SJSA1 (cell line): ENCODE results near the gene SEPTIN6. TPM values are rescaled to one million over a fixed set of nuclear protein-coding genes. Genes with fewer than 3 reads are reported as not detected.
A peak's percentile ranks its signal among the peaks of the same experiment; 100 is the strongest.

Experiments
- DNase-seq, 2 experiments: peaks; one replicate each; pipeline ENCODE4 v3.0.0-alpha.2; 2015 to 2020; ENCODE audit warnings: low spot score in 2 of 2, low read depth in 1 of 2
- H3K27ac ChIP-seq: fragments of 250-450 bp; sonication (Bioruptor Pico); 2 replicates; pipeline ENCODE4 v1.5.1; 2020; ENCODE audit warnings: mild to moderate bottlenecking, moderate library complexity
- H3K27me3 ChIP-seq: fragments of 250-450 bp; sonication (Bioruptor Pico); replicated peaks from 2 replicates; pipeline ENCODE4 v1.5.1; 2020; ENCODE audit warnings: mild to moderate bottlenecking, moderate library complexity
- H3K36me3 ChIP-seq: fragments of 250-450 bp; sonication (Bioruptor Pico); 2 replicates; pipeline ENCODE4 v1.5.1; 2020; ENCODE audit warnings: mild to moderate bottlenecking
- H3K4me1 ChIP-seq: fragments of 250-450 bp; sonication (Bioruptor Pico); replicated peaks from 2 replicates; pipeline ENCODE4 v1.6.1; 2021; ENCODE audit warnings: mild to moderate bottlenecking
- H3K4me3 ChIP-seq: fragments of 250-450 bp; sonication (Bioruptor Pico); 2 replicates; pipeline ENCODE4 v1.5.1; 2020; ENCODE audit warnings: mild to moderate bottlenecking
- H3K9me3 ChIP-seq: fragments of 250-450 bp; sonication (Bioruptor Pico); replicated peaks from 2 replicates; pipeline ENCODE4 v1.5.1; 2020; ENCODE audit warnings: mild to moderate bottlenecking
- total RNA-seq: library from RNA; depleted of rRNA; stranded (reverse); fragments of >200 nt; shearing (Covaris generic); gene quantifications from 2 replicates; pipeline ENCODE4 v1.2.3, GENCODE V29; 2014; rRNA removed

Gene SEPTIN6
- 12.9 and 21.2 TPM in 2 replicates for total RNA-seq

- H3K27me3 ChIP-seq, result no peaks in the 10 kb centered on the region
- H3K9me3 ChIP-seq, result no peaks in the 10 kb centered on the region
- H3K36me3 ChIP-seq, result no peaks in the 10 kb centered on the region
- H3K27ac ChIP-seq, result peak within 1 kb of the TSS; percentile 71
- peaks cover 4% of the 10 kb centered on the region; the same call in 1 of the 2 replicates for H3K4me1 ChIP-seq
- DNase-seq, result peak; percentile 70 to 74
- H3K4me3 ChIP-seq, result peak within 1 kb of the TSS; percentile 63
These were observed at the start of gene SEPTIN6 for GRCh38 chrX:119693040-119693995. Gene SEPTIN6 (minus strand): TSS chrX:119693168. CDS start chrX:119693105, 63 bp downstream.

- H3K36me3 ChIP-seq, result no peaks in the 10 kb centered on the region
- no peaks in the 10 kb centered on the region for H3K9me3 ChIP-seq
- H3K4me1 ChIP-seq, result no peaks in the 10 kb centered on the region
- DNase-seq, result no peak
- no peak overlapping the region for H3K4me3 ChIP-seq
- H3K27ac ChIP-seq, result no peak overlapping the region
- no peaks in the 10 kb centered on the region for H3K27me3 ChIP-seq
These were observed 45.8 kb upstream of the SEPTIN6 start for GRCh38 chrX:119738742-119739141.

GRCh38 chrX:119736206-119736764, 43.3 kb upstream of the SEPTIN6 start:
- Histone ChIP-seq H3K27ac (no peak overlapping the region), H3K27me3 (no peaks in the 10 kb centered on the region), H3K36me3 (no peaks in the 10 kb centered on the region), H3K4me1 (no peaks in the 10 kb centered on the region), H3K9me3 (no peaks in the 10 kb centered on the region), H3K4me3 (no peak overlapping the region)
- DNase-seq, result no peak

- H3K27me3 ChIP-seq, result no peaks in the 10 kb centered on the region
- no peaks in the 10 kb centered on the region for H3K4me1 ChIP-seq
- H3K36me3 ChIP-seq, result no peaks in the 10 kb centered on the region
- H3K4me3 ChIP-seq, result no peak overlapping the region
- no peak overlapping the region for H3K27ac ChIP-seq
- H3K9me3 ChIP-seq, result no peaks in the 10 kb centered on the region
- DNase-seq, result no peak
These were observed 42.5 kb upstream of the SEPTIN6 start for GRCh38 chrX:119735467-119735866.

GRCh38 chrX:119734897-119735339, 42.0 kb upstream of the SEPTIN6 start:
- no peaks in the 10 kb centered on the region for H3K4me1 ChIP-seq
- no peaks in the 10 kb centered on the region for H3K36me3 ChIP-seq
- no peaks in the 10 kb centered on the region for H3K27me3 ChIP-seq
- H3K4me3 ChIP-seq, result no peak overlapping the region
- H3K9me3 ChIP-seq, result no peaks in the 10 kb centered on the region
- DNase-seq, result no peak
- H3K27ac ChIP-seq, result no peak overlapping the region

GRCh38 chrX:119729408-119730201, 36.6 kb upstream of the SEPTIN6 start:
- Histone ChIP-seq H3K27ac (no peak overlapping the region), H3K9me3 (no peaks in the 10 kb centered on the region), H3K4me1 (no peaks in the 10 kb centered on the region), H3K27me3 (no peaks in the 10 kb centered on the region), H3K36me3 (no peaks in the 10 kb centered on the region), H3K4me3 (no peak overlapping the region)
- DNase-seq, result peak; percentile 43 to 52

GRCh38 chrX:119728487-119728886, 35.5 kb upstream of the SEPTIN6 start:
- no peak for DNase-seq

GRCh38 chrX:119726900-119727555, 34.1 kb upstream of the SEPTIN6 start:
- H3K27me3 ChIP-seq, result no peaks in the 10 kb centered on the region
- no peaks in the 10 kb centered on the region for H3K36me3 ChIP-seq
- H3K4me3 ChIP-seq, result no peak overlapping the region
- H3K9me3 ChIP-seq, result no peaks in the 10 kb centered on the region
- H3K27ac ChIP-seq, result no peak overlapping the region
- no peak for DNase-seq
- no peaks in the 10 kb centered on the region for H3K4me1 ChIP-seq

More at GRCh38 chrX:119728487-119728886, 35.5 kb upstream of the SEPTIN6 start:
- Histone ChIP-seq H3K27me3 (no peaks in the 10 kb centered on the region), H3K36me3 (no peaks in the 10 kb centered on the region), H3K27ac (no peak overlapping the region), H3K4me1 (no peaks in the 10 kb centered on the region), H3K9me3 (no peaks in the 10 kb centered on the region), H3K4me3 (no peak overlapping the region)

DNA sequence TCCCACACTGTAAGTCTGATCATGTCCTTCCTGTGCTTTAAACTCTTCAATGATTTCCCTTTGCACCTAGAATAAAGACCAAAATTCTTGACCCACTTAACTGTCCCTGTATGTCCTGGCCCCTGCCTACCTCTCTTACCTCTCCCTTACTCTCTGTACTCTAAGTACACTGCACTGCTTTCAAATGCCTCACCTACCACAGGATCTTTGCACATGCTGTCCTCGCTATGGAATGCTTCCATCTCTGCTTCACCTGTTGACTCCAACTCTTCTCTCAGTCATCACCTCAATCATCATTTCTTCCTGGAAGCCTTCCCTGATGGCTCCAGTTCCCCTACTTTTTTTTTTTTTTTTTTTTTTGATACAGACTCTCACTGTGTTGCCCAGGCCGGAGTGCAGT, 29.0 kb upstream of the SEPTIN6 start:
- DNase-seq, result no peak
- Histone ChIP-seq H3K27me3 (no peaks in the 10 kb centered on the region), H3K4me1 (no peaks in the 10 kb centered on the region), H3K4me3 (no peak overlapping the region), H3K36me3 (no peaks in the 10 kb centered on the region), H3K9me3 (no peaks in the 10 kb centered on the region), H3K27ac (no peak overlapping the region)

GRCh38 chrX:119721487-119721886, 28.5 kb upstream of the SEPTIN6 start:
- no peaks in the 10 kb centered on the region for H3K4me1 ChIP-seq
- H3K27ac ChIP-seq, result no peak overlapping the region
- no peaks in the 10 kb centered on the region for H3K9me3 ChIP-seq
- H3K27me3 ChIP-seq, result no peaks in the 10 kb centered on the region
- H3K36me3 ChIP-seq, result no peaks in the 10 kb centered on the region
- no peak for DNase-seq
- no peak overlapping the region for H3K4me3 ChIP-seq

GRCh38 chrX:119709630-119710029, 16.7 kb upstream of the SEPTIN6 start:
- DNase-seq, result no peak
- no peaks in the 10 kb centered on the region for H3K36me3 ChIP-seq
- no peak overlapping the region for H3K4me3 ChIP-seq
- H3K9me3 ChIP-seq, result no peaks in the 10 kb centered on the region
- H3K27ac ChIP-seq, result no peak overlapping the region
- no peaks in the 10 kb centered on the region for H3K4me1 ChIP-seq
- no peaks in the 10 kb centered on the region for H3K27me3 ChIP-seq

DNA sequence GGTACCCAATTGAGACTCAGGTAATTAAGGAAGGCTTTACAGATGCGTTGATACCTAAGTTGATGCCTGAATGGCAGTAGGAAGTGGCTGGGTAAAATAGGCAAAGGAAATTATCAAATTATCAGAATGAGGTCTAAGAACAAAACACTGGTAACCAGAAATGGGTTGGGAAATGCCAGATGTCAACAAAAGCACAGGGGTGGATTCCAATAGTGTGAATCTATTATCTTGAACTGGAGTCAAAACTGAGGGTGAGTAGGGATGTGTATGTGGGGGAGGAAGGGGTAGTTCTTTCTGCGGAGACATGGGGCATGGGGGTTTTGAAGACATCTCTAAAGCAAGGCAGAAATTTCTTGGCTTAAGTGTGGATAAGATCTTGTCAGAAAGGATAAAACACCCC, 16.0 kb upstream of the SEPTIN6 start:
- H3K36me3 ChIP-seq, result no peaks in the 10 kb centered on the region
- H3K27me3 ChIP-seq, result no peaks in the 10 kb centered on the region
- no peak overlapping the region for H3K27ac ChIP-seq
- H3K9me3 ChIP-seq, result no peaks in the 10 kb centered on the region
- no peaks in the 10 kb centered on the region for H3K4me1 ChIP-seq
- no peak overlapping the region for H3K4me3 ChIP-seq
- no peak for DNase-seq

GRCh38 chrX:119706616-119707015, 13.6 kb upstream of the SEPTIN6 start:
- Histone ChIP-seq H3K4me3 (no peak overlapping the region), H3K27me3 (no peaks in the 10 kb centered on the region), H3K9me3 (no peaks in the 10 kb centered on the region), H3K27ac (no peak overlapping the region), H3K4me1 (no peaks in the 10 kb centered on the region), H3K36me3 (no peaks in the 10 kb centered on the region)
- no peak for DNase-seq
